HG03025 (cell line): ENCODE results near the gene ZDHHC3.

Experiments
- ATAC-seq: cut with Tn5 transposase; IDR thresholded peaks from one replicate; pipeline ENCODE4 v1.9.1; 2021; ENCODE audit warnings: mild to moderate bottlenecking, moderate library complexity; ENCODE audit not compliant: unreplicated experiment, low FRiP score

Gene ZDHHC3

DNA sequence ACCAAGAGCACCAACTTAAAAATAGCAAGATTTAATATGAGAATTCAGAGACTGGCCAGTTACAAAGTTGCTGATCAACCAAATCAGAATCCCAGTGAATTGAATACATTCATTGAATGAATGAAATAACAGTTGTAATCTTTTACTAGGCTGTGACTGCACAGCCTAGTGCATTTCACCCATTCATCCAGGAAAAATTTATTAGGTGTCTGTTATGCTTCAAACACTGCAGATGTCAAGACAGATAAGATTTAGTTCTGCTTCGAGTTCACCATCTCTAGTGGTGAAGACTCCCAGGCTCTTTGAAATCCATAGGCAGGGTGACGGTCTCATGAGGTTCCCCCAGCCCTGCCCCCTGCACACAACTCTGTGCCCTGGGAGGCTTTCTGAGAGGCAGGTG is 72.7 kb downstream of the ZDHHC3 start:
- no peak for ATAC-seq

DNA sequence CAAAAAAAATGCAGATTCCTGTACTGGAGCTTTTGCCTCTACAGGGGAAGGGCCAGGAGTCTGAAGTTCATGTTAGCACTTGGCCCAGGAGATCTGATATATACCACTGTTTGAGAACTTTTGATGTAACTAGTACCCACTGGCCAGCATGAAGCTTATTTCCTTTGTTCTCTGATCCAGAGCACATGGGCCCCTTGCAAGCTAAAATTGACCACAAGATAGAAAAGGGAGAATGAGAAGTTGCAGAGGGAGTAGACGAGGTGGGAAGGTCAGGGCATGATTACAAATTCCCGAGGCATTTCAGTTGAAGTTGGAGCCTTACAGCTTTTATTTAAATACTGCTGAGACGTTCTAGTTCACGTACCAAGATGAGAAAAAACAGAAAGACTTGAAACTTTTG is 73.3 kb downstream of the ZDHHC3 start:
- ATAC-seq, result no peak

DNA sequence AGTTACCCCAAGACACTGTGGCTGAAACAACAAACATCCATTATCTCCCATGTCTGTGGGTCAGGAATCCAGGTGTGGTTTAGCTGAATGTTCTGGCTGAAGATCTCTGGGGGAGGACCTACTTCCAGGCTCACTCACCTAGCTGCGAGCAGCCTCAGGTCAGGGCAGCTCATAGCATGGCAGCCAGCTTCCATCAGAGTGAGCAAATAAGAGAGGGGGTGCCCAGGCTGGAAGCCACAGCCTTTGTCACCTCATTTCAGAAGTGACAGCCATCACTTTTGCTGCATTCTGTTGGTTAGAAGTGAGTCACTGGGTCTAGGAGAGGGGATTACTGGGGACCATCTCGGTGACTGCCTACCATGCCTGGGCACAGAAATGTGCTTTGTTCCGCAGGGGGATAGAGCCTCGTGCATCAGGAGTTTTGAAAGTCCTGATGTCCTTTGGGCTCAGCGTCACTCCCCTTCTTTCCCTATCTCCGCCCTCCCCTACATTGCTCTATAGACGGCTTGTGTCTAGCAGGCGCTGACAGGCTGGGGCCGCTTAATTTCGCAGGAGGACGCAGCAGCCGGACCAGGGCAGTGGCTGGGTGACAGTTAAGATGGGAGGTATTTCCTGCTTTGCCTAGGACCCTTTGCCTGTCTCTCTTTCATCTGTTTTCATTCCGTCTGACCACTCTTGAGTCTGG is 76.1 kb downstream of the ZDHHC3 start:
- ATAC-seq, result no peak

DNA sequence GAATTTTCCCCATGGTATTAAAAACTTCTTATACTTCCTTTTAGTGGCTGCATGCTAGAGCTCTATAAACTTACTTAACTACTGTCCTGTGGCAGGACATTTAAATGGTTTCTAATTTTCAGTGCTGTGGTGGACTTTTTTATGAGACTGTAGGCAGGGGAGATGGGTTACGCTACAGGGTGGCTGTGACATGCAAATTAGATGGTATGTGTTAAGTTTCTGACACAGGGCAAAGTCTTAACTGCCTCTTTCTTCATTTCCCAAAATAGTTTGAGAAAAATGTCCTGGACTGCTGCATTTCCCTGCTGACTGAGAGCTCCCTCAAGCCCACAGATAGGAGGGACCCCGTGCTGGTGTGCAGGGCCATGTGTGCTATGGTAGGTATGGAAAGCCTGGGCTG is 79.5 kb downstream of the ZDHHC3 start:
- no peak for ATAC-seq

DNA sequence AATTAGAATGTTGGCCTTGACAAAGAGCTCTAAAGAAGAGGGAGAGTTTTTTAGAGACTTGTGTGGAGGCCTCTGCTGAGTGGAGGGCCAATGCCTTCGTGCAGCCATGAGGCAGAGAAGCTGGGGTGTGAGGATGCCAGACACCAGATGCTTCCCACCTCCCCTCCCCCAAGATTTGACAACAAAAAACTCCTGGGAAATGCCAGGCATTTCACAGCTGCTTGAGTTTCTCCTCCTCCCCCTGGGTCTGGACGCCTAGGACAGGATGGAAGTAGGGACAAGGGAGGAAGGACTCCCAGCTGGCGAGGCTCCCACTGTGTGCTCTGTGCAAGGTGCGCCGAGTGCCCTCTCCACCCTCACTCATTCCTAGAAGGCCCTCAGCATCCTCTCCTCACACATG is 81.5 kb downstream of the ZDHHC3 start:
- ATAC-seq, result no peak

DNA sequence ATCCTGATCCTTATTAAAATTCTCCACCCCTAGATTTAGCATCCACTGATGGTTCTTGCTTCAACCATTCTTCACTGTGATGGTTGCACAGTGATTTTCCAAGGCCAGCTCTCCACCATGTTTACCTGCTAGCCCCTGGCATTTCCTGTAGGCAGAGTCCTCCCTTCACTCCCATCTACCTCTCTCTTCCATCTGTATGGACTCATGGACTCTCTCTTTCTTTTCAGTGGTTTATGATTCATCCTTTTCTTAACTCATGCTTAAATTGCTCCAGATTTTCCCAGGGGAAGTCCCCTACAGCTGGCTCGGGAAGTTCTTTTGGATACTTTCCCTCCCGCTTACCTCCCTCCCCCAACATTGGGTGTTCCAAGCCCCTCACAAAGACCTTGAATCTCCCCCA is 82.9 kb downstream of the ZDHHC3 start:
- ATAC-seq, result no peak

DNA sequence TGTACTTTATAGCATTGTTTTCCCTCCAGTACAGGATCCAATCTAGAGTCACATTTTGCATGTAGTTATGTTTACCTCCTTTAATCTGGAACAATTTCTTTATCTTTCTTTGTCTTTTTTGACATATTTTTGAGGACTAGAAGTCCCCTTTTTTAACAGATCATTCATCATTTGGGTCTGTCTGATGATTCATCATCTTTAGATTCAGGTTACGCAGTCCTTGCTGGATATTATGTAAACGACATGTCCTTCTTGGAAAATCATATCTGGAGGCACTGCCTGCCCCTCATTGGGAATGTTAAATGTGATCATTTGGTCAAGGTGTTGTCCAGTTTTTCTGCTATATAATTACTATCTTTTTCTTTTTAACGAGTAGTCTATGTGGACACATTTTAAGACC is 83.3 kb downstream of the ZDHHC3 start:
- no peak for ATAC-seq

DNA sequence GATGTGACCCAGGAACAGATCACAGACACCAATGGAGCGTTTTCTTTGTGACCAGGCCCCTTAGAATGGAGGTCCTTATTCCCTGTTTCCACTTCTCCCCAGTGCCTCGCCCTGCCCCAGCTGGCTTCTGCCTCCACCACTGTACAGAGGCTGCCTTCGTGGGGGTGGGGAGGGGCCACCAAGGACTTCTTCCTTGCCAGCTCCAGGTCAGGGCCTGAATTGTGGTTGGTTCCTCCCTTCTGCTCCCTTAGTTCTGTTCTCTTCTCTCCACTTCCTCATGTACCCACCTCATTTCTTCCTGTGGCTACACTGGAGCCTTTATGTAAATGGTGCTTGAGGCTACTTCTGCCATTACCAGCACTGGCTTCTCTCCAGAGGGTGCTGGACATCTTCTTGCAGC is 85.1 kb downstream of the ZDHHC3 start:
- ATAC-seq, result no peak

DNA sequence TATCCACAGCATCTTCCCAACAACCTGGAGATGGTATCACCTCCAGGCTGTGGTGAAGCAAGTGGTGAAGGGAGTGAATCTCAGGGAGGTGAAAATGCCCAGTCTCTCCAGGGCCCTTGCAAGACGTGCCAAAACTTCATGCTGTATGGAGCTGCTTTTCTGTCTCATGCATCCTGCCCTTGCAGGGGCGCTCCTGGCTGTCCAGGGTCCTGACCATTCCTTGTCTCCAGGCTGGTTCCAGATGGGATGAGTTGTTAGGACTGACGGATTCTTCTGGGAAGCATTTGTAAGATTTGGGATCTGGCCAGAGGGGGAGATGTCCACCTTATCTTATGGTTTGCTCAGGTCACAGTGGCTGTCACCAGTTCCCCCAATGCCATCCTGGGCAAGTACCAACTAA is 85.7 kb downstream of the ZDHHC3 start:
- no peak for ATAC-seq

DNA sequence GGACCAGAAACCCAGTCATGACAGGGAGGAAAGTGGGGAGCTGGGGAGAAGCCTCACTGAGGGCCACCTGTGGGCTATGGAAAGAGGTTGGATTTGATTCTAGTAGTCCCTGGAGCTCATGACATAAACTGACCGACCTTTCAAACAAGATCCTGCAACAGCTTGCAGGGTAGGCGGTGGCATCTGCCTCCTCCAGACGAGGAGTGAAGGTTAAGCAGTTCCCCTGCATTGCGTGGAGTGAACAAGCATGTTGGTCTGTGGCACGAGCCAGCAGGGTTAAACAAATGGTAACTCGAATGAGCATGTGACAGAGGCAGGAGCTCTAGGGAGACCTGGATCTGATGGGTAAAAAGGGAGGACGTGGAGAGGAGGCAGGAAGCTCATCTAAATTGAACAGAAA is 88.9 kb downstream of the ZDHHC3 start:
- ATAC-seq, result no peak

DNA sequence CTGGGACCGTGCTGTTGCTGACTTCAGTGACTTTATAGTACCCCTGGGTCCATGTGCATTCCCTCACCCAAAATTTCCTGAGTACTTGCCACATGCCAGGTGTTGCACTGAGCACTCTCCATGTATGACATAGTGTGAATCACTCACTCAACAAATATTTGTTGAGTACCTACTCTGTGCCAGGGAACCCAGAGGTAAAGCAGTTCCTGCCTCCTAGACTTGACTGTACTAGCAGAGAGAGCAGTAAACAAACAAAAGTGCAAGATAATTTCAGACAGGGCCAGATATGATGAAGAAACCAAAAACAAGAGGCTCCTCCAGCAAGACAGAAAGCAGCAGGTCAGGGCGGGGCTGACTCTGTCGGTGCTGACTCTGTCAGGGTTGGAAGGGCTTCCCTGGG is 89.4 kb downstream of the ZDHHC3 start:
- ATAC-seq, result no peak

DNA sequence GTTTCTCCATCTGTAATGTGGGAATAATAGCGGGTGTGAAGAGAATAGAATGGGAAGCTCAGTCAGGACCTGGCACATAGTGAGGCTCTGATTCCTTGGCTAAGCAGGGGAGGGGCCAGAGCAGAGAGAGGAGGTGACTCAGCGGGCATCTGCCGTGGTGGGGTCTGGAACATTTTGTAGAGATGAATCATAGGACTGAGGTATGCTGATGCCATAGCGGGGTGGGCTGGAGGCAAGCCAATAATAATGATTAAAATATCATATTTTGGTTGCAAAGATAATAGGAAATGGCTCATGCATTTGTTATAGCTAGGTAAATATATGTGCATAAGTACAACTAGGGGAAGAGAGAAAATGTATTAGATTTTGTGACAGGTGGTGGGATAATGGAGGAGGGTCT is 90.4 kb downstream of the ZDHHC3 start:
- ATAC-seq, result no peak

DNA sequence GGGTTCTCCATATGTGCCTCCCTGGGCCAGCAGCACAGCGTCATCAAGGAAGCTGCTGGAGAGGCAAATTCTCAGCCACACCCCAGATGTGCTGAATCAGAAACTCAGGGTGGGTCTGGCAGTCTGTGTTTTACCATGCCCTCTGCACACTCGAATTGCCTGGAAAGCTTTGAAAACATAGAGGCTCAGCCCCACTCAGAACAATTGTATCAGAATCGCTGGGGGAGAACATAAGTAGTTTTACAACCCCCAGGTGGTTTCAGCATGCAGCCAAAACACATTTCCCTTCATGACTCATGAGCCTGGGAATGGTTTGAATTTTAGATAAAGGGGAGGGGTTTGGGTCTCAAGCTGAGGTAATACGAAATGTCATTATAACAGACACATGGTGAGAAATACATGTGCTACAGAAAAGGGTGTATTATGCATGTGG is 92.0 kb downstream of the ZDHHC3 start:
- ATAC-seq, result no peak

DNA sequence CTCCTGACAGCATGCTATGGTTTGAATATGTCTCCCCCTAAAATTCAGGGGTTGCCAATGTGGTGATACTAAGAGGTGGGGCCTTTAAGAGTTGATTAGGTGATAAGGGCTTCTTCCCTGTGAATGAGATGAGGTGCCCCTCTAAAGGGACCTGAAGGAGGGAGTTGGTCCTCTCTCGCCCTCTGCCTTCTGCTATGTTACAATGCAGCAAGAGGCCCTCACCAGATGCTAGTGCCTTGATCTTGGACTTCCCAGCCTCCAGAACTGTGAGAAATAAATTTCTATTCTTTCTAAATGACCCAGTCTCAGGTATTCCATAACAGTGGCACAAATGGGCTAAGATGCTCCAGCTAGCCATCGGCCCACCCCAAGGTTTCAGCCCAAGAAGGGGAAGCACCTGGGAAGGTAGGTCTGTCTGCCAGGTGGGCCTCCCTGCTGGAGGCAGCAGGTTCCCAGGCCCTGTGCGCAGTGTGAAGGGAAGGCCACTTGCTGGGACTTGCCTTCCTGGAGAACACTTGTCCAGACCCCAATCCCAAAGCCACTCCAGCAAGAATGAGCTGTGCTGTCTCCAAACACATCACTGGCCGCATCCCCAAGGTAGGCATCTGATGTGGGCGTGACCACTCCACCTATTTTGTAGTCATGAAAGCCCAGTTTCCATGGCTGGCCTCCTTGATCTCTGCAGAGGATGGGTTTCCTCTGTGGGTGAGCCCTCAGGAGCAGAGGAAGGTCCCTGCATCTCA is 92.6 kb downstream of the ZDHHC3 start:
- ATAC-seq, result no peak

DNA sequence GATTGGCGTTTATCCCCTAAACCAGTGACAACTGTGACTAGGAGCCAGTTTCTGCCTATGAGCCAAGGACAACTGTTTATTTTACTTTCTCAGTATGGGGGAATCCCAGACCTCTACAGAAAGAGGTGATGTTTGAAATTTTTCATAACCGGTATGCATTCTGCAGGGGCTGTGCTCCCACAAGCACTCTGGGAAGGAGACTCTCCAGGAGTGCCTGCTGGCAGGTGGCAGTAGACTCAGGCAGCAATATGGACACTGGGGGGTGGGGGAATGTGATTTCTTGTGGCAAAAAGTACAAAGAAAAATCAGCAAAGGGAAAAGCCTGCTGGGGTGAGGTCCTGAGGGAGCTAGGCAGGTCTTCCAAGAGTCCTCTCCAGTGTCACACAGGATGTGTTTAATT is 95.7 kb downstream of the ZDHHC3 start:
- ATAC-seq, result no peak

DNA sequence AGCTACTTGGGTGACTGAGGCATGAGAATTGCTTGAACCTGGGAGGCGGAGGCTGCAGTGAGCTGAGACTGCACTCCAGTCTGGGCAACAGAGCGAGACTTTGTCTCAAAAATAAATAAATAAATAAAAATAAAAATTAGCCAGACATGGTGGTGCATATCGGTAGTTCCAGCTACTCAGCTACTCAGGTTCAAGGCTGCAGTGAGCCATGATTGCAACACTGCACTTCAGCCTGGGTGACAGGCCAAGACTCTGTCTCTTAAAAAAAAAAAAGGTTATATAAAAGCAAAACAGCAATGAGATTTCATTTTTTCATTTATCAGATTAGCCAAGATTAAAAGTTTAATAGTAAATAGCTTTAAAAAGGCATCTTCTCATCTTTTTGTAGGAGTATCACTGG is 98.6 kb downstream of the ZDHHC3 start:
- no peak for ATAC-seq

DNA sequence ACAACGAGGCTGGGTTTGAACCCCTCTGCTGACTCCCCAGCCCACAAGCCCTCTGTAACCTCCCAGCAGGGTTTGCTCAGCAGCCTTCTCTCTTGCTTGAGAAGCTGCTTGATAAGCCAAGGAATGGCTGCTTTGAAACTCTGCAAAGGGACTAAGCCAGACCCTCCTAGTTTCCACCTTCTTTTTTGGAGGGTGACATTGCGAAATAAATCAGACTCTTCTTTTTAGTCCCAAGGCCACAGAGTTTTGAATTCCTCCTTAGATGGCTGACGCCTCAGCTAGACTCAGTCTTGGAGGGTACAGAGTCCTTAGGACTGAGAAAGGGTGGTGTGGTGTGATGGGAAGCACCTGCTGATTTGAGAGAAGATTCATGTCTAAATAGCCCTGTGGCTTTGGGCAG is 100.4 kb downstream of the ZDHHC3 start:
- ATAC-seq, result no peak
